ENCODE data around the gene C2CD5. TPM values are rescaled to one million over a fixed set of nuclear protein-coding genes. Genes with fewer than 3 reads are reported as not detected.
"Not testable (repeated sequence)": the region's sequence is repeated elsewhere in the genome, so short reads cannot be mapped to it uniquely, and the experiment has no call there.

Gene C2CD5
- polyA plus RNA-seq, 1 of the 3 experiments (the other 2 are of a cell fraction) = 9.2 TPM

GRCh38 chr12:22562036-22563028 lies 18.0 kb upstream of the C2CD5 start (continued):
- TF ChIP-seq, protein P1, sequence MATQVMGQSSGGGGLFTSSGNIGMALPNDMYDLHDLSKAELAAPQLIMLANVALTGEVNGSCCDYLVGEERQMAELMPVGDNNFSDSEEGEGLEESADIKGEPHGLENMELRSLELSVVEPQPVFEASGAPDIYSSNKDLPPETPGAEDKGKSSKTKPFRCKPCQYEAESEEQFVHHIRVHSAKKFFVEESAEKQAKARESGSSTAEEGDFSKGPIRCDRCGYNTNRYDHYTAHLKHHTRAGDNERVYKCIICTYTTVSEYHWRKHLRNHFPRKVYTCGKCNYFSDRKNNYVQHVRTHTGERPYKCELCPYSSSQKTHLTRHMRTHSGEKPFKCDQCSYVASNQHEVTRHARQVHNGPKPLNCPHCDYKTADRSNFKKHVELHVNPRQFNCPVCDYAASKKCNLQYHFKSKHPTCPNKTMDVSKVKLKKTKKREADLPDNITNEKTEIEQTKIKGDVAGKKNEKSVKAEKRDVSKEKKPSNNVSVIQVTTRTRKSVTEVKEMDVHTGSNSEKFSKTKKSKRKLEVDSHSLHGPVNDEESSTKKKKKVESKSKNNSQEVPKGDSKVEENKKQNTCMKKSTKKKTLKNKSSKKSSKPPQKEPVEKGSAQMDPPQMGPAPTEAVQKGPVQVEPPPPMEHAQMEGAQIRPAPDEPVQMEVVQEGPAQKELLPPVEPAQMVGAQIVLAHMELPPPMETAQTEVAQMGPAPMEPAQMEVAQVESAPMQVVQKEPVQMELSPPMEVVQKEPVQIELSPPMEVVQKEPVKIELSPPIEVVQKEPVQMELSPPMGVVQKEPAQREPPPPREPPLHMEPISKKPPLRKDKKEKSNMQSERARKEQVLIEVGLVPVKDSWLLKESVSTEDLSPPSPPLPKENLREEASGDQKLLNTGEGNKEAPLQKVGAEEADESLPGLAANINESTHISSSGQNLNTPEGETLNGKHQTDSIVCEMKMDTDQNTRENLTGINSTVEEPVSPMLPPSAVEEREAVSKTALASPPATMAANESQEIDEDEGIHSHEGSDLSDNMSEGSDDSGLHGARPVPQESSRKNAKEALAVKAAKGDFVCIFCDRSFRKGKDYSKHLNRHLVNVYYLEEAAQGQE (IDR thresholded peaks at IDR 0.05; ENCODE audit: low read depth, low read length) = no peak
- no peak for TF ChIP-seq POLR2AphosphoS5 (IDR thresholded peaks at IDR 0.05; ENCODE audit: low read depth, low read length)
- TF ChIP-seq, protein P2, sequence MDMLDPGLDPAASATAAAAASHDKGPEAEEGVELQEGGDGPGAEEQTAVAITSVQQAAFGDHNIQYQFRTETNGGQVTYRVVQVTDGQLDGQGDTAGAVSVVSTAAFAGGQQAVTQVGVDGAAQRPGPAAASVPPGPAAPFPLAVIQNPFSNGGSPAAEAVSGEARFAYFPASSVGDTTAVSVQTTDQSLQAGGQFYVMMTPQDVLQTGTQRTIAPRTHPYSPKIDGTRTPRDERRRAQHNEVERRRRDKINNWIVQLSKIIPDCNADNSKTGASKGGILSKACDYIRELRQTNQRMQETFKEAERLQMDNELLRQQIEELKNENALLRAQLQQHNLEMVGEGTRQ (IDR thresholded peaks at IDR 0.05; ENCODE audit: borderline replicate concordance, low read depth, low read length) = no peak

DNA sequence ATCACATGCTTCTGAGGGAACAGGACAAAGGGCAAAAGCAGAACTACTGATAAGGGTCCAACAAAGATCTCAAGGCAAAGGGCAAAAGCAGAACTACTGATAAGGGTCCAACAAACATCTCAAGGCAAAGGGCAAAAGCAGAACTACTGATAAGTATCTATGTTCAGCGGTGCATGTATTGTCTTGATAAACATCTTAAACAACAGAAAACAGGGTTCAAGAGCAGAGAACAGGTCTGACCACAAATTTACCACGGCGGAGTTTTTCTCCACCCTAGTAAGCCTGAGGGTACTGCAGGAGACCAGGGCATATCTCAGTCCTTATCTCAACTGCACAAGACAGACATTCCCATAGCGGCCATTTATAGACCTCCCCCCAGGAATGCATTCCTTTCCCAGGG lies 10.4 kb upstream of the C2CD5 start:
- H3K4me3 ChIP-seq (ENCODE audit: low read depth in 2 of 2, low read length in 1 of 2); H3K4me1 ChIP-seq (ENCODE audit: control insufficient read depth in 1 of 2, insufficient read depth in 2 of 2, low read depth in 1 of 2, low read length in 1 of 2); H4K20me1 ChIP-seq (ENCODE audit: insufficient read depth); H3K79me2 ChIP-seq (ENCODE audit: insufficient read depth); POLR2A ChIA-PET; H3K36me3 ChIP-seq (replicated peaks in 1 of 2; ENCODE audit: control insufficient read depth in 1 of 2, insufficient read depth in 2 of 2, low read length in 1 of 2); H3F3A ChIP-seq (replicated peaks; ENCODE audit: insufficient read depth); H3K9me3 ChIP-seq; H3K9ac ChIP-seq; H3K4me2 ChIP-seq; CTCF ChIA-PET; H3K27me3 ChIP-seq (ENCODE audit: insufficient read depth); H3K9me2 ChIP-seq; DNase-seq; H2AFZ ChIP-seq (ENCODE audit: low read depth); H3K27ac ChIP-seq (ENCODE audit: low read depth in 2 of 2, low read length in 1 of 2): not testable (repeated sequence)
- 64% methylated on average over 4 of the region's 4 CpGs for WGBS (ENCODE audit: low lambda C conversion rate)

- Histone ChIP-seq H3K27me3 (ENCODE audit: insufficient read depth) (no peaks in the 10 kb centered on the region), H3K36me3 (replicated peaks in 1 of 2; ENCODE audit: control insufficient read depth in 1 of 2, insufficient read depth in 2 of 2, low read length in 1 of 2) (no peaks in the 10 kb centered on the region), H3K4me2 (no peak overlapping the region), H3K79me2 (ENCODE audit: insufficient read depth) (no peaks in the 10 kb centered on the region), H3K9me2 (no peaks in the 10 kb centered on the region), H3K27ac (ENCODE audit: low read depth in 2 of 2, low read length in 1 of 2) (no peak overlapping the region), H3K4me3 (ENCODE audit: low read depth in 2 of 2, low read length in 1 of 2) (no peak overlapping the region), H4K20me1 (ENCODE audit: insufficient read depth) (no peaks in the 10 kb centered on the region), H2AFZ (ENCODE audit: low read depth) (no peak overlapping the region), H3K9me3 (no peaks in the 10 kb centered on the region), H3F3A (replicated peaks; ENCODE audit: insufficient read depth) (no peaks in the 10 kb centered on the region), H3K9ac (no peak overlapping the region), H3K4me1 (ENCODE audit: control insufficient read depth in 1 of 2, insufficient read depth in 2 of 2, low read depth in 1 of 2, low read length in 1 of 2) (no peaks in the 10 kb centered on the region)
- no peak for DNase-seq
- CTCF ChIA-PET = interaction anchor here (0.7 kb wide), 1 partner anchor 23 kb away, joined by 3 read pairs; no protein-coding TSS in a partner anchor
- POLR2A ChIA-PET = no interaction called here
- TF ChIP-seq TAF1 (IDR thresholded peaks at IDR 0.05; ENCODE audit: borderline replicate concordance, low read depth, low read length) = no peak
- no peak for TF ChIP-seq MEF2A (IDR thresholded peaks at IDR 0.05; ENCODE audit: borderline replicate concordance, low read depth)
- TF ChIP-seq, protein P2 (IDR thresholded peaks at IDR 0.05; ENCODE audit: borderline replicate concordance, low read depth, low read length) = no peak
- TF ChIP-seq RFX5 (IDR thresholded peaks at IDR 0.05; ENCODE audit: low read length) = no peak
- TF ChIP-seq SIN3A (IDR thresholded peaks at IDR 0.05; ENCODE audit: borderline replicate concordance, low read depth, low read length) = no peak
Measured at GRCh38 chr12:22551624-22552023, 7.3 kb upstream of the C2CD5 start.

All from SK-N-SH (cell line).